HepG2 (cell line): Measurements from ENCODE around the gene IL11RA. TPM values are rescaled to one million over a fixed set of nuclear protein-coding genes. Genes with fewer than 3 reads are reported as not detected.
A peak's percentile ranks its signal among the peaks of the same experiment; 100 is the strongest.

ENCODE experiments used
- BHLHE40 ChIP-seq: IDR thresholded peaks from 2 replicates; pipeline ENCODE4 v1.6.1; 2011; ENCODE audit warnings: low read length, improper control_type of control experiment
- EED ChIP-seq: sonication (generic); formaldehyde crosslinking; IDR thresholded peaks from 2 replicates; pipeline ENCODE4 v1.5.0; 2020; ENCODE audit warnings: mild to moderate bottlenecking, missing genetic modification reagents
- ELF3 ChIP-seq: IDR thresholded peaks from 2 replicates; pipeline ENCODE4 v1.6.1; 2016; ENCODE audit warnings: missing genetic modification reagents, missing compliant biosample characterization
- ESRRA ChIP-seq: sonication (generic); formaldehyde crosslinking; IDR thresholded peaks from 2 replicates; pipeline ENCODE4 v1.5.1; 2020; ENCODE audit warnings: mild to moderate bottlenecking, low read depth, missing genetic modification reagents
- FOXO1 ChIP-seq: sonication (generic); formaldehyde crosslinking; IDR thresholded peaks from 2 replicates; pipeline ENCODE4 v1.4.0; 2020; ENCODE audit warnings: missing genetic modification reagents
- GABPA ChIP-seq, 2 experiments: IDR thresholded peaks; 2 replicates each; pipeline ENCODE4 v1.6.1; 2011 to 2016; ENCODE audit warnings: low read depth in 2 of 2, low read length in 1 of 2, missing biosample characterization in 1 of 2, missing genetic modification characterization in 1 of 2
- IRF2 ChIP-seq: IDR thresholded peaks from 2 replicates; pipeline ENCODE4 v1.6.1; 2018; ENCODE audit warnings: missing genetic modification reagents, missing compliant biosample characterization
- NCOA2 ChIP-seq: sonication (generic); formaldehyde crosslinking; IDR thresholded peaks from 2 replicates; pipeline ENCODE4 v1.8.0; 2022; ENCODE audit warnings: inconsistent platforms
- SIX4 ChIP-seq: sonication (generic); formaldehyde crosslinking; IDR thresholded peaks from 2 replicates; pipeline ENCODE4 v1.4.0; 2020; ENCODE audit warnings: missing genetic modification reagents
- ZMYM4 ChIP-seq: sonication (generic); formaldehyde crosslinking; IDR thresholded peaks from 2 replicates; pipeline ENCODE4 v1.8.1; 2023; ENCODE audit warnings: mild to moderate bottlenecking, missing genetic modification reagents
- ZNF460 ChIP-seq: sonication (generic); formaldehyde crosslinking; IDR thresholded peaks from 2 replicates; pipeline ENCODE4 v1.5.1; 2020; ENCODE audit warnings: missing genetic modification reagents, mild to moderate bottlenecking, borderline replicate concordance
- ZNF501 ChIP-seq: sonication (generic); formaldehyde crosslinking; IDR thresholded peaks from 2 replicates; pipeline ENCODE4 v1.5.1; 2020; ENCODE audit warnings: mild to moderate bottlenecking, moderate library complexity, missing genetic modification reagents
- ZNF589 ChIP-seq: sonication (generic); formaldehyde crosslinking; conservative IDR thresholded peaks from 2 replicates; pipeline ENCODE4 v1.8.0; 2022; ENCODE audit warnings: mild to moderate bottlenecking, moderate library complexity, missing genetic modification reagents
- polyA plus RNA-seq, 8 experiments: library from polyadenylated mRNA; depleted of rRNA in 3 of 8; stranded (reverse) in 7 of 8; unstranded in 1 of 8; fragments of >200 nt; fragmentation: Illumina TruSeq in 4 of 8; extraction: Trizol in 4 of 8; gene quantifications; 2 replicates each; pipeline versions ENCODE4 v1.2.1 to v1.2.3, GENCODE V29; 2011 to 2016; ENCODE audit warnings: low read depth in 4 of 8, missing spikeins in 1 of 8, mixed read lengths in 1 of 8; ENCODE audit not compliant: insufficient read depth in 1 of 8
- total RNA-seq, 5 experiments: library from RNA; depleted of rRNA; stranded (reverse); fragments of >200 nt; fragmentation: Illumina TruSeq; extraction: Trizol; gene quantifications; 2 replicates each; pipeline ENCODE4 v1.2.3, GENCODE V29; 2016; ENCODE audit warnings: low read depth in 1 of 5
- TF ChIP-seq, protein P1 (sequence below): sonication (generic); formaldehyde crosslinking; conservative IDR thresholded peaks from 2 replicates; pipeline ENCODE4 v1.4.0; 2020; ENCODE audit warnings: mild to moderate bottlenecking, missing genetic modification reagents, moderate library complexity
- TF ChIP-seq, protein P2 (sequence below): IDR thresholded peaks from 2 replicates; pipeline ENCODE4 v1.6.1; 2012; ENCODE audit warnings: inconsistent platforms

The IL11RA gene
- total and polyA plus RNA-seq, 2 of the 13 experiments (the other 11 are each of a cell fraction or from before 2014, with no cell fraction given) = 2.0 to 4.2 TPM

DNA sequence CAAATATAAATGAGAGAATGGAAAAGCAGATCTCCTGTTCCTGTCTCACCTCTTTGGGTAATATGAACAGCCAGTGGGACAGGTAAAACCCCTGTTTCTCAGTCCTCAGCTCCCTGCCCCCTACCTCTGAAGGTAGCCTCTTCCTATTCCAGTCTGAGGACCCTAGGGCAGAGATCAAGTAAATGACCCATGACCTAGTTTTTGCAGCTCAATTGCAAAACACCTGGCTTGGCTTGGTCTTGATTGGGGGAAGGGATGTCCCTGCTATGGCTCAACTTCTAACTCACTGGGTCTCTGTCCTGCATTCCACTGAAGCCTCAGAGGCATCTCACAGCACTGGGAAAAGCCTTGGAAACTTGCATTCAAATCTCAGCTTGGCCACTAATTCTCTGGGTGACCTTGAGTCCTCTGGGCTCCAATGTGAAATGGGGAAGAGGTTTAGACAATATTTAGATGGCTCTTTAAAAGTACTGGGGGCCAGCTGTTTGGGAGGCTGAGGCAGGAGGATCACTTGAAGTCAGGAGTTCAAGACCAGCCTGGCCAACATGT is 7.1 kb upstream of the IL11RA start (continued):
- TF ChIP-seq, protein P1, sequence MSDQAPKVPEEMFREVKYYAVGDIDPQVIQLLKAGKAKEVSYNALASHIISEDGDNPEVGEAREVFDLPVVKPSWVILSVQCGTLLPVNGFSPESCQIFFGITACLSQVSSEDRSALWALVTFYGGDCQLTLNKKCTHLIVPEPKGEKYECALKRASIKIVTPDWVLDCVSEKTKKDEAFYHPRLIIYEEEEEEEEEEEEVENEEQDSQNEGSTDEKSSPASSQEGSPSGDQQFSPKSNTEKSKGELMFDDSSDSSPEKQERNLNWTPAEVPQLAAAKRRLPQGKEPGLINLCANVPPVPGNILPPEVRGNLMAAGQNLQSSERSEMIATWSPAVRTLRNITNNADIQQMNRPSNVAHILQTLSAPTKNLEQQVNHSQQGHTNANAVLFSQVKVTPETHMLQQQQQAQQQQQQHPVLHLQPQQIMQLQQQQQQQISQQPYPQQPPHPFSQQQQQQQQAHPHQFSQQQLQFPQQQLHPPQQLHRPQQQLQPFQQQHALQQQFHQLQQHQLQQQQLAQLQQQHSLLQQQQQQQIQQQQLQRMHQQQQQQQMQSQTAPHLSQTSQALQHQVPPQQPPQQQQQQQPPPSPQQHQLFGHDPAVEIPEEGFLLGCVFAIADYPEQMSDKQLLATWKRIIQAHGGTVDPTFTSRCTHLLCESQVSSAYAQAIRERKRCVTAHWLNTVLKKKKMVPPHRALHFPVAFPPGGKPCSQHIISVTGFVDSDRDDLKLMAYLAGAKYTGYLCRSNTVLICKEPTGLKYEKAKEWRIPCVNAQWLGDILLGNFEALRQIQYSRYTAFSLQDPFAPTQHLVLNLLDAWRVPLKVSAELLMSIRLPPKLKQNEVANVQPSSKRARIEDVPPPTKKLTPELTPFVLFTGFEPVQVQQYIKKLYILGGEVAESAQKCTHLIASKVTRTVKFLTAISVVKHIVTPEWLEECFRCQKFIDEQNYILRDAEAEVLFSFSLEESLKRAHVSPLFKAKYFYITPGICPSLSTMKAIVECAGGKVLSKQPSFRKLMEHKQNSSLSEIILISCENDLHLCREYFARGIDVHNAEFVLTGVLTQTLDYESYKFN (CRISPR knock-in tag) = peak; percentile 96
- TF ChIP-seq, protein P2, sequence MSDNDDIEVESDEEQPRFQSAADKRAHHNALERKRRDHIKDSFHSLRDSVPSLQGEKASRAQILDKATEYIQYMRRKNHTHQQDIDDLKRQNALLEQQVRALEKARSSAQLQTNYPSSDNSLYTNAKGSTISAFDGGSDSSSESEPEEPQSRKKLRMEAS = peak; percentile 60; the same call in 1 of the 2 replicates
- TF ChIP-seq FOXO1 (CRISPR knock-in tag) = peak; percentile 43; the same call in 1 of the 2 replicates
- TF ChIP-seq SIX4 (CRISPR knock-in tag) = 0 out of 2 replicates have a peak, but pooled peaks have one; percentile 40
- TF ChIP-seq ZMYM4 (CRISPR knock-in tag) = peak; percentile 57; the same call in 1 of the 2 replicates
- TF ChIP-seq ELF3 (CRISPR knock-in tag) = peak; percentile 37; the same call in 1 of the 2 replicates
- peak; percentile 48; the same call in 1 of the 2 replicates for TF ChIP-seq IRF2 (CRISPR knock-in tag)
- 0 out of 2 replicates have a peak, but pooled peaks have one; percentile 37 for TF ChIP-seq BHLHE40
- TF ChIP-seq GABPA (IDR thresholded peaks at IDR 0.05; ENCODE audit: low read depth, low read length) = no peak
- TF ChIP-seq GABPA (CRISPR knock-in tag; IDR thresholded peaks at IDR 0.05; ENCODE audit: low read depth) = peak; percentile 39
- no peak for TF ChIP-seq ZNF589 (CRISPR knock-in tag)
- no peak for TF ChIP-seq EED
- 0 out of 2 replicates have a peak, but pooled peaks have one; percentile 30 for TF ChIP-seq ZNF501
- peak; percentile 75 for TF ChIP-seq NCOA2 (CRISPR knock-in tag)
- peak; percentile 77; the same call in 1 of the 2 replicates for TF ChIP-seq ZNF460 (CRISPR knock-in tag)
- peak; percentile 78 for TF ChIP-seq ESRRA (CRISPR knock-in tag)
